Neuron (in vitro differentiated cells): ENCODE data around the gene SLC38A3.

ENCODE experiments used
- H2AFZ ChIP-seq: one replicate; pipeline ENCODE4 v1.6.1; 2013; ENCODE audit warnings: low read depth, mild to moderate bottlenecking, inconsistent platforms, low read length, moderate library complexity
- H3K27me3 ChIP-seq: one replicate; pipeline ENCODE4 v1.6.1; 2013; ENCODE audit warnings: low read length; ENCODE audit not compliant: insufficient read depth
- H3K36me3 ChIP-seq: one replicate; pipeline ENCODE4 v1.6.1; 2013; ENCODE audit warnings: low read length; ENCODE audit not compliant: insufficient read depth
- H3K4me1 ChIP-seq: one replicate; pipeline ENCODE4 v1.6.1; 2013; ENCODE audit warnings: low read length; ENCODE audit not compliant: insufficient read depth
- H3K4me3 ChIP-seq: 2 replicates; pipeline ENCODE4 v1.5.1; 2013; ENCODE audit warnings: mild to moderate bottlenecking, low read length, moderate library complexity
- H3K9me3 ChIP-seq: one replicate; pipeline ENCODE4 v1.6.1; 2013; ENCODE audit warnings: low read length

Gene SLC38A3

GRCh38 chr3:50270422-50271224 lies 65.6 kb downstream of the SLC38A3 start:
- no peak overlapping the region for H3K4me3 ChIP-seq
- no peaks in the 10 kb centered on the region for H3K36me3 ChIP-seq
- H3K27me3 ChIP-seq, result no peaks in the 10 kb centered on the region
- no peak overlapping the region for H2AFZ ChIP-seq
- H3K9me3 ChIP-seq, result no peaks in the 10 kb centered on the region
- H3K4me1 ChIP-seq, result peaks cover 39% of the 10 kb centered on the region
